ENCODE measurements around the gene MGAT4C.

DNA sequence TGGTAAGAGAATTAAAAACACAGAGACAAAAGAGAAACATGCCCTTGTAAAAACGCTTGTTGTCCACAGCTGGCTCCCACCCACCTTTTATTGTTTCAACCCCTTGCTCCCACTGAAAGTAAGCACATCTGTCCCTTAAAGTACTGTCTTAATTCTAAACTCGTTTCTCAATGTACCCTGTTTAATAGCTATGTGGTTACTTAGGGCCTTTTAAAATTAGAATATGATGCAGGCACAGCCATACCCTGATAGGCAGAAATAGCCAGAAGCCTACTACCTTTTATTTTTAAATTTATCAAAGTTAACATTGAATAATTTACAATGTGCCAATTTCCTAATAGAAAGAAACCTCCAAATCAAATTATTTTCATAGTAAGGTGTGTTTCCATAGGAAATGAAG is 4.0 kb upstream of the MGAT4C start:
- TF ChIP-seq, protein P1, sequence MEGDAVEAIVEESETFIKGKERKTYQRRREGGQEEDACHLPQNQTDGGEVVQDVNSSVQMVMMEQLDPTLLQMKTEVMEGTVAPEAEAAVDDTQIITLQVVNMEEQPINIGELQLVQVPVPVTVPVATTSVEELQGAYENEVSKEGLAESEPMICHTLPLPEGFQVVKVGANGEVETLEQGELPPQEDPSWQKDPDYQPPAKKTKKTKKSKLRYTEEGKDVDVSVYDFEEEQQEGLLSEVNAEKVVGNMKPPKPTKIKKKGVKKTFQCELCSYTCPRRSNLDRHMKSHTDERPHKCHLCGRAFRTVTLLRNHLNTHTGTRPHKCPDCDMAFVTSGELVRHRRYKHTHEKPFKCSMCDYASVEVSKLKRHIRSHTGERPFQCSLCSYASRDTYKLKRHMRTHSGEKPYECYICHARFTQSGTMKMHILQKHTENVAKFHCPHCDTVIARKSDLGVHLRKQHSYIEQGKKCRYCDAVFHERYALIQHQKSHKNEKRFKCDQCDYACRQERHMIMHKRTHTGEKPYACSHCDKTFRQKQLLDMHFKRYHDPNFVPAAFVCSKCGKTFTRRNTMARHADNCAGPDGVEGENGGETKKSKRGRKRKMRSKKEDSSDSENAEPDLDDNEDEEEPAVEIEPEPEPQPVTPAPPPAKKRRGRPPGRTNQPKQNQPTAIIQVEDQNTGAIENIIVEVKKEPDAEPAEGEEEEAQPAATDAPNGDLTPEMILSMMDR (IDR thresholded peaks at IDR 0.05): no peak
- no peak for TF ChIP-seq POLR2A (IDR thresholded peaks at IDR 0.05)
